Natural killer cell (primary cell): ENCODE results near the gene RNF25. TPM values are rescaled to one million over a fixed set of nuclear protein-coding genes. Genes with fewer than 3 reads are reported as not detected.

Experiments used
- ATAC-seq, 3 donors: fragments of 150-1000 bp in 2 of 3; fragments of 200-7000 bp in 1 of 3; cut with Tn5 transposase; 1 replicate in 1 of 3; 2 replicates in 2 of 3; pipeline ENCODE4 v1.10.0; 2021; ENCODE audit warnings: mild to moderate bottlenecking in 2 of 3, moderate library complexity in 2 of 3
- DNase-seq, 2 donors: peaks; one replicate each; pipeline versions ENCODE4 v3.0.0 to v3.0.0-alpha.2; 2013 to 2021; ENCODE audit warnings: mixed read lengths in 1 of 2
- H3K27ac ChIP-seq: one replicate; pipeline ENCODE4 v1.5.1; 2013; ENCODE audit warnings: mild to moderate bottlenecking, low read length
- H3K27me3 ChIP-seq: one replicate; pipeline ENCODE4 v1.6.1; 2013; ENCODE audit warnings: low read length; ENCODE audit not compliant: control insufficient read depth, insufficient read depth
- H3K36me3 ChIP-seq: one replicate; pipeline ENCODE4 v1.6.1; 2013; ENCODE audit warnings: low read length; ENCODE audit not compliant: control insufficient read depth, insufficient read depth
- H3K4me1 ChIP-seq: one replicate; pipeline ENCODE4 v1.6.1; 2013; ENCODE audit warnings: low read length; ENCODE audit not compliant: control insufficient read depth, insufficient read depth
- H3K4me3 ChIP-seq: one replicate; pipeline ENCODE4 v1.5.1; 2013; ENCODE audit warnings: low read length
- H3K9me3 ChIP-seq: one replicate; pipeline ENCODE4 v1.6.1; 2013; ENCODE audit warnings: low read length; ENCODE audit not compliant: control insufficient read depth, insufficient read depth
- H3K27ac Mint-ChIP-seq, 2 donors: one replicate each; pipeline ENCODE4 v1.8.0; 2022; ENCODE audit warnings: mild to moderate bottlenecking in 2 of 2, mixed read lengths in 2 of 2, moderate library complexity in 1 of 2
- H3K27me3 Mint-ChIP-seq, 2 donors: one replicate each; pipeline ENCODE4 v1.8.0; 2022; ENCODE audit warnings: low read depth in 2 of 2, mixed read lengths in 2 of 2
- H3K36me3 Mint-ChIP-seq: one replicate; pipeline ENCODE4 v1.8.0; 2022; ENCODE audit warnings: mixed read lengths
- H3K4me1 Mint-ChIP-seq, 2 donors: one replicate each; pipeline ENCODE4 v1.8.0; 2022; ENCODE audit warnings: mixed read lengths in 2 of 2
- H3K4me3 Mint-ChIP-seq: one replicate; pipeline ENCODE4 v1.8.0; 2022; ENCODE audit warnings: mild to moderate bottlenecking, moderate library complexity, mixed read lengths
- H3K9me3 Mint-ChIP-seq, 2 donors: one replicate each; pipeline ENCODE4 v1.8.0; 2022; ENCODE audit warnings: mixed read lengths in 2 of 2
- WGBS: methylation state at CpG from one replicate; pipeline ENCODE4 v1.1.7; 2013; ENCODE audit warnings: missing lambda C conversion rate; ENCODE audit not compliant: insufficient coverage; 5-methylcytosine and 5-hydroxymethylcytosine counted together
- intact Hi-C: fragments of 100-400 bp; cut with micrococcal nuclease; formaldehyde crosslinking; loops from one replicate; pipeline ENCODE4 v1.14.2; 2022
- total RNA-seq, 4 donors: library from RNA; stranded (reverse); fragments of 120-200 nt in 1 of 4; gene quantifications; one replicate each; pipeline versions ENCODE4 v1.2.3 to v1.2.4, GENCODE V29; 2013 to 2022
- TF ChIP-seq, protein P1 (sequence below): fragments of 200-600 bp; IDR thresholded peaks from one replicate; pipeline ENCODE4 v1.8.0; 2022; ENCODE audit warnings: antibody characterized with exemption

Gene RNF25
- total RNA-seq, 3 donors from 2014 or later (not counting 1 experiment from before 2014, with no cell fraction given): 16.5 to 22.8 (median 20.1) TPM

DNA sequence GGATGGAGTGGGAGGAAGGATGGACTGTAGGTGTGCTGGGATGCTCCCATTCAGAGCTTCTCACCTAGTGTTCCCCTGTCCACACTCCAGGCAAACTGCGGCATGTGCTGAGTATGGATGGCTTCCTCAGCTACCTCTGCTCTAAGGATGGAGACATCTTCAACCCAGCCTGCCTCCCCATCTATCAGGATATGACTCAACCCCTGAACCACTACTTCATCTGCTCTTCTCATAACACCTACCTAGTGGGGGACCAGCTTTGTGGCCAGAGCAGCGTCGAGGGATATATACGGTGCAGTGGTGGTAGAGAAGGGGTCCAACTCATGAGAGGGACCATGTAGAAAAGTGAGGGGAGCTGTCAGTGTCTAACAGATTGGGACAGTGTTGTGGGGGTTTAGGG lies 43.9 kb downstream of the RNF25 start:
- H3K9me3 Mint-ChIP-seq: no peaks in the 10 kb centered on the region
- 90% methylated on average over 4 of the region's 4 CpGs for WGBS
- Histone ChIP-seq H3K9me3 (no peaks in the 10 kb centered on the region), H3K36me3 (no peaks in the 10 kb centered on the region), H3K4me1 (no peaks in the 10 kb centered on the region), H3K27me3 (no peaks in the 10 kb centered on the region), H3K27ac (no peak overlapping the region), H3K4me3 (no peak overlapping the region)
- no peak overlapping the region for H3K27ac Mint-ChIP-seq
- H3K4me1 Mint-ChIP-seq: no peaks in the 10 kb centered on the region
- intact Hi-C loops: no loop called here
- no peaks in the 10 kb centered on the region for H3K27me3 Mint-ChIP-seq
- ATAC-seq (no peak), DNase-seq (no peak)
- no peaks in the 10 kb centered on the region for H3K36me3 Mint-ChIP-seq
- TF ChIP-seq, protein P1, sequence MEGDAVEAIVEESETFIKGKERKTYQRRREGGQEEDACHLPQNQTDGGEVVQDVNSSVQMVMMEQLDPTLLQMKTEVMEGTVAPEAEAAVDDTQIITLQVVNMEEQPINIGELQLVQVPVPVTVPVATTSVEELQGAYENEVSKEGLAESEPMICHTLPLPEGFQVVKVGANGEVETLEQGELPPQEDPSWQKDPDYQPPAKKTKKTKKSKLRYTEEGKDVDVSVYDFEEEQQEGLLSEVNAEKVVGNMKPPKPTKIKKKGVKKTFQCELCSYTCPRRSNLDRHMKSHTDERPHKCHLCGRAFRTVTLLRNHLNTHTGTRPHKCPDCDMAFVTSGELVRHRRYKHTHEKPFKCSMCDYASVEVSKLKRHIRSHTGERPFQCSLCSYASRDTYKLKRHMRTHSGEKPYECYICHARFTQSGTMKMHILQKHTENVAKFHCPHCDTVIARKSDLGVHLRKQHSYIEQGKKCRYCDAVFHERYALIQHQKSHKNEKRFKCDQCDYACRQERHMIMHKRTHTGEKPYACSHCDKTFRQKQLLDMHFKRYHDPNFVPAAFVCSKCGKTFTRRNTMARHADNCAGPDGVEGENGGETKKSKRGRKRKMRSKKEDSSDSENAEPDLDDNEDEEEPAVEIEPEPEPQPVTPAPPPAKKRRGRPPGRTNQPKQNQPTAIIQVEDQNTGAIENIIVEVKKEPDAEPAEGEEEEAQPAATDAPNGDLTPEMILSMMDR: no peak
- no peak overlapping the region for H3K4me3 Mint-ChIP-seq

DNA sequence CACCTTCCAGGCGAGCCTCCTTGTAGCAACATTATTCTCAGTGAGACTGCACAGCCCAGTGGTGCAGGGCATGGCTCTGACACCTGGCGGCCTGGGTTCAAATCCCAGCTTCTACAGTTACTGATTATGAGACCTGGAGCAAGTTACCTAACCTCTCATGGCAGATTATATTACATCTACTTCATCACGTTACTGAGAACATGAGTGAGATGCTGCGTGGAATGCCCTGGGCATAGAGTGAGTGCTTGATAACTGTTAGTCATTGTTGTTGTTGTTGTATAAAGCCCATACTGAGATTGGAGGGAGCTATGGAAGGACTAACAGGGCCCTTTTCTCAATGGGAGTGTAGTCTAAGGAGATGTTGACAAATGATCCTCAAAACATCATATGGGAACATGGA lies 45.4 kb downstream of the RNF25 start:
- no peaks in the 10 kb centered on the region for H3K9me3 Mint-ChIP-seq
- TF ChIP-seq, protein P1: no peak
- H3K36me3 Mint-ChIP-seq: no peaks in the 10 kb centered on the region
- Histone ChIP-seq H3K4me1 (no peaks in the 10 kb centered on the region), H3K4me3 (no peak overlapping the region), H3K27ac (no peak overlapping the region), H3K9me3 (no peaks in the 10 kb centered on the region), H3K36me3 (no peaks in the 10 kb centered on the region), H3K27me3 (no peaks in the 10 kb centered on the region)
- ATAC-seq (no peak), DNase-seq (no peak)
- H3K4me3 Mint-ChIP-seq: no peak overlapping the region
- H3K27me3 Mint-ChIP-seq: no peaks in the 10 kb centered on the region
- no peak overlapping the region for H3K27ac Mint-ChIP-seq
- 97% methylated on average over 4 of the region's 4 CpGs for WGBS
- intact Hi-C loops: no loop called here
- no peaks in the 10 kb centered on the region for H3K4me1 Mint-ChIP-seq

DNA sequence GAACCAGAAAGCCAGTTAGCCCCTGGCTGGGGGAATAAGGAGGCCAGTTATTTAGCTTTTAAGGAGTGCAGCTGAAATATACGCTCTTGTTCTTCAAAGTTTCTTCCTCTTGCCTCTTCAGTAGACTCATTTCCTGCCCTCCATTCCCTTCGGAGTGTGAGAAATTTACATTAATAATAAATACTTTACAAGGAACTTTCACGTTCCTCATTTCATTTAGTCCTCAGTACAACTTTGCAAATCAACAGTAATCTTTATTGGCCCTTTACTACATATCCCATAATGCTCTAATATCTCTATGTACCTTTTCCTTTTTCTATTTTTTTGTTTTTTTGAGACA lies 48.5 kb downstream of the RNF25 start:
- Histone ChIP-seq H3K27me3 (no peaks in the 10 kb centered on the region), H3K9me3 (no peaks in the 10 kb centered on the region), H3K4me3 (no peak overlapping the region), H3K27ac (no peak overlapping the region), H3K36me3 (no peaks in the 10 kb centered on the region), H3K4me1 (no peaks in the 10 kb centered on the region)
- intact Hi-C loops: no loop called here
- H3K27me3 Mint-ChIP-seq: no peaks in the 10 kb centered on the region
- H3K4me3 Mint-ChIP-seq: no peak overlapping the region
- H3K27ac Mint-ChIP-seq: no peak overlapping the region
- no peaks in the 10 kb centered on the region for H3K4me1 Mint-ChIP-seq
- no peak for ATAC-seq
- H3K36me3 Mint-ChIP-seq: no peaks in the 10 kb centered on the region
- no peaks in the 10 kb centered on the region for H3K9me3 Mint-ChIP-seq
- DNase-seq: no peak
- TF ChIP-seq, protein P1: no peak
- WGBS: 31% methylated on average over 2 of the region's 3 CpGs

DNA sequence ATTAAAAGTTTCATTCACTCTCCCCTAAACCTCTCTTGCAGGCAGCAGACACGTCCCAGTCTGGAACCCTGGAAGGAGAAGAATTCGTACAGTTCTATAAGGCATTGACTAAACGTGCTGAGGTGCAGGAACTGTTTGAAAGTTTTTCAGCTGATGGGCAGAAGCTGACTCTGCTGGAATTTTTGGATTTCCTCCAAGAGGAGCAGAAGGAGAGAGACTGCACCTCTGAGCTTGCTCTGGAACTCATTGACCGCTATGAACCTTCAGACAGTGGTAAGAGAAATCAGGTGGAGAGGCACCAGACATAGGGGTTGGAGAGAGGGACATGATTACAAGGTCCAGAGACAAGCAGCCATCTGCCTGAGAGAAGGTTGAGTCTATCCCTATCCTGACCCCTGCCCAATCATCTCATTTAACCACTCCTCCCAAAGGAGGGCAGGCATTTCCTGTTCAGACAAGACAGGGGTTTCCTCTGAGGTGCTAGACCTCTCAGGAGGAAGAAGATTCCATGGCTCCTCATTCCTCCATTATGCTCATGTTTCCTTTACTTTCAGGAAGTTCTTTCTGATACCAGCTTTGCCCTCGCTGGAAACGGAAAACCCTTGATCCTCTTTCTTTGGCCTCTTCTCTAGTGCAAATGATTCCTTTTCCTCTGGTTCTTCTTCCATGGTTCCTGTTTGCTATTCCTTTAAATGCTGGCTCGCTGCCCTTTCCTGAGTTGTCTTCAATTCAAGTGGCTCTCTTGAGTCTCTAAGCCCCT lies 49.0 kb downstream of the RNF25 start:
- Histone ChIP-seq H3K9me3 (no peaks in the 10 kb centered on the region), H3K27ac (no peak overlapping the region), H3K27me3 (no peaks in the 10 kb centered on the region), H3K36me3 (no peaks in the 10 kb centered on the region), H3K4me3 (no peak overlapping the region), H3K4me1 (no peaks in the 10 kb centered on the region)
- Mint-ChIP-seq H3K27me3 (no peaks in the 10 kb centered on the region), H3K27ac (no peak overlapping the region), H3K36me3 (no peaks in the 10 kb centered on the region), H3K4me1 (no peaks in the 10 kb centered on the region), H3K9me3 (no peaks in the 10 kb centered on the region), H3K4me3 (no peak overlapping the region)
- WGBS: 80% methylated on average over 7 of the region's 7 CpGs
- DNase-seq (no peak), ATAC-seq (no peak)
- intact Hi-C loops: no loop called here
- TF ChIP-seq, protein P1: no peak
